ENCODE results near the gene PTCHD4.
"Not testable (repeated sequence)": the region's sequence is repeated elsewhere in the genome, so short reads cannot be mapped to it uniquely, and the experiment has no call there.

Gene PTCHD4

GRCh38 chr6:48111143-48111506, at the start of gene PTCHD4:
Gene PTCHD4, minus strand, starts transcription at chr6:48111197. Its CDS starts 42,240 bp downstream, at chr6:48068957.
- peak; percentile 57 for DNase-seq (ENCODE audit: low spot score)

DNA sequence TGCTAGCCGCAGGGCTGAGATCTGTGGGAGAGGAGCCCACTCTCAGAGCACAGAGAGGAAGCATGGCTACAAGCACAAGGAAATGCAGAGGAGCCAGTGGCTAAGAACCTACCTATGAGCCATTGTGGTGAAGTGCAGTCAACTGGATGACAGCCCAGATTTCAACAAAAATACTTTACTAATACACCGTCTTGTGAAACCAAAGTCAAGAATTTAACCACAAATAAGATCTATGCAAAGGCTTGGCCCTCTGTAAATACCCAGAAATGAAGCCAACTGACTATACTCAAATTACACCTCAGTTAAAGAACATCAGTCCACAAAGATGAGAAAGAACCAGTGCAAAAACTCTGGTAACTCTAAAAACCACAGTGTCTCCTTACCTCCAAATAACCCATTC, 40.1 kb upstream of the PTCHD4 start:
- no peak for DNase-seq (ENCODE audit: low spot score)

DNA sequence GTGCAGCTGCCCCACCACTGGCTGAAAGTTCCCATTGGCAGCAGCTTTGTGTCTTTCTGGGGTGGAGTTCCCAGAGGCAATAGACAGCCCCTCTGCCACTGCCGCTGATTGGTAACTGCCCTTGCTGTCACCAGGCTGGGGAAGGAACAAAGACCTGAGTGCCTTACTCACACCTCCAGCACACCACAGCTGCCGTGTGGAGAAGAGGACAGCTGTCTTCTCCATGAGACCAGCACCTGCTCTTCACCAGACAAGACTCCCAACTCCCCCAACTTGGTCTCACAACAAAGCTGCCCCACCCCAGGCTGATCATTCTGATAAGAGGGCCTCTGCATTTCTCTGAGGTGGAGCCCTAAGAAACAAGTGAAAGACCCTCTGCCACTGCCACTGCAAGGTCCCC, 39.7 kb upstream of the PTCHD4 start:
- no peak for DNase-seq (ENCODE audit: low spot score)

- no peak for DNase-seq (ENCODE audit: low spot score)
These were observed 36.1 kb upstream of the PTCHD4 start for GRCh38 chr6:48147051-48147450.

- no peak for DNase-seq (ENCODE audit: low spot score)
These were observed 33.0 kb upstream of the PTCHD4 start for GRCh38 chr6:48144021-48144420.

- no peak for DNase-seq (ENCODE audit: low spot score)
These were observed 31.0 kb upstream of the PTCHD4 start for GRCh38 chr6:48141975-48142374.

DNA sequence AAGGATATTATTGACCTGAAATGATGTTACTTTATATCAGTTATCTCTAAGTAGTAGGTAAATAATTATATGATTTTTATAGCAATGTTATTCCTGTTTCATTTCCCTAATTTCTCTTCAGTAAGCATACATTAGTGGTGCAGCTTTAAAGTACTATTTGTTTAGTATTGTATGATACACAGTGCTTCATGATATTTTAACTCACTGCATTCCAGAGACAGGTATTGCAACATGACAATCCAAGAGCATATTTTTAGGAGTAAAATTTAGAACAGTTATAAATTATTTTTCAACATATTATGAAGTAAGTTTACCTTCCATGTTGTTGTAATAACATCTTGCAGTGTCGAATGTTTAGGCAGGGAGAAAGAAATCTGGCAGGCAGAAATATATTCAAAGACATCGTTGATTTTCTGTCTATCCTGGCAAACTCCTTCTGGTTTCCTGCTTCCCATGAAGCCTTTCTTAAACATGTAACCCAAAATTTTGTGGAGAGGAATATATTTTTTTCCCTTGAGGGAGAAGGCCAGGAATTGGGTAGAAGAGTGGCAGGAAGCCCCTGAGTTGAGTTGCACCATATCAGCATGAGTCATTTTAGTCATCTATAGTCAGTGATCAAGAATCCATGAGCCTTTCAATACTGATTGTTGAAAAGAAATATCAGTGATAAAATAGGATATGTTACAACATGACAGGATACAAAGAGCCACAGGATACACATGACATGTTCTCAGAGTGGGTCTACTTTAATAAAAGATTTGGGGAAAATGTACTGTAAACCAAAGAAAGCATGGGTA, 29.0 kb upstream of the PTCHD4 start:
- DNase-seq (ENCODE audit: low spot score), result no peak

- DNase-seq (ENCODE audit: low spot score), result no peak
These were observed 25.9 kb upstream of the PTCHD4 start for GRCh38 chr6:48136856-48137255.

GRCh38 chr6:48135323-48136084, 24.5 kb upstream of the PTCHD4 start:
- DNase-seq (ENCODE audit: low spot score), result peak; percentile 25

DNA sequence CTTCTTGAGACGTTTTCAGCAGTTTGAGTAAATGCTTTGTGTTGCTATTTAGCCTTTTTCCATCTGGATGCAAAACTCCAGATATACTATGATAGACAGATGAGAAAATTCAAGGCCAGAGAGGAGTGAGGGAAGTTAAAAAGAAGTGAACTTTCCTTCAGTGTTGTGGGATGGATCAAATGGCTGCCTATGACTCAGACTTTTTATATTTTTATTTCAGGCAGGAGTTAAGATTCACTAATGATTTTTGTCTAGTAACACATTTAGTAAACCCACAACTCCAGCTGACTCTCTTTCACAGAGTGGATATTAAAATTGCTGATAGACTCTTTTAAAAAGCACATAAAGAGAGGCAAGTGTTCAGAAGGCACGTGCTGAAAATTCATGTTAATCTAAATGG, 23.2 kb upstream of the PTCHD4 start:
- no peak for DNase-seq (ENCODE audit: low spot score)

- DNase-seq (ENCODE audit: low spot score), result no peak
These were observed 12.6 kb upstream of the PTCHD4 start for GRCh38 chr6:48123601-48124000.

GRCh38 chr6:48121983-48122749, 11.2 kb upstream of the PTCHD4 start:
- not testable (repeated sequence) for DNase-seq (ENCODE audit: low spot score)

DNA sequence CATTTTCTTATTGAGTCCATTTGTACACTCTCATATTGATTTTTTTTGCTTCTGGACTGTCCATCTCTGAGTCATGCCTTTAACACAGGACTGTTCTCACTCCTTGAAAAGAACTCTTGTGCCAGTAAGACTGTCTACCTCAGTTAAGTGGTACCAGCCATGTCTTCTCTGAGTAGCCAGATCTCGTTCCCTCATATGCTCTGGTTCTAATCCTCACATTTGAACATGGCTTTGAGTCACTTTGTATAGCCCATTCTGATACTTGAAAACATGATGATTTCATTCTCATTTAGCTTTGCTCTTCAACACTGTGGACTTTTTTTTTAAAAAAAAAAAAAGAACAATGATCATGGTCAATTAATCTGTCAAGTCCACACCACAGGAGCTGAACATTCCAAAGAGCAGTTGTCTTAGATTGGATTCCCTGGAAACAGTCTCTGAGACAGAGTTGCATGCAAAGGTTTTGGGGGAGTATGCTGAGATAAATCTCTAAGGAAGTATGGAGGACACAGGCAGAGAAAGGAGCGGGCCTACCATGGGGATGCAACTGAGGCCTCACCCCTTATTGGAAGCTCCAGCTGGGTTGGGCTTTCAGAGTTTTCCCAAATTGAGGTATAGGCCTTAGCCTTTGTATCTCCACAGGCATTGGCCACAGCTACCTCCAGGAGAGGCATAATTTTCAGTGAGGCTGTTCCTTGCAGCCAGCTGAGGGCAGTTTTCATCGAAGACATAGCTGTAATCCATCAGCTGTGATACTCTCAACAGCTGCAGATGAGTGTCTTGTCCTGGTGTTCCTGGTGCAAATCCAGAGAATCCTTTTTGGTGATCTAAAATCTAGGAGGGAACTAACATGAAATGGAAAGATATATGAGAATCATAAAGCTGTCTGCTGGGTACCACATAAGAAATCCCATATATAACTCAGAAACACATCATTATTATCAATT, 6.0 kb upstream of the PTCHD4 start:
- DNase-seq (ENCODE audit: low spot score), result no peak

DNA sequence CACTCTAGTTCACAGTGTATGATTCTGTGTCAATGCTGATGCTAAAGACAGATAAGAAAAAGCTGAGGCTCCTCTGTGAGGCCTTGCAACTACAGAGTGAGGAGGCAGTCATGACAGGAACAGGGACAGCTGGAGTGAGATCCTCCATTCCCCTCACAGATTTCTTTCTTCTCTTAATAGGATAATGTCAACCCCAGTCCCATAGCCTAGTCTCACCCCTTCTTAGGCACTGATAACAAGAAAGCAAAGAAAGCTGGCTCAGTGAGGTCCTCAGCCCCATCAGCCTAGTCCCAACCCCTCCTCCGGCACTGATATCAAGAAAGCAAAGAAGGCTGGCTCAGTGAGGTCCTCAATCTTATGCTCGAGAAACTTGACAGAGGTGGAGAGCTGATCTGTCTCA, 2.1 kb upstream of the PTCHD4 start:
- DNase-seq (ENCODE audit: low spot score), result no peak

DNA sequence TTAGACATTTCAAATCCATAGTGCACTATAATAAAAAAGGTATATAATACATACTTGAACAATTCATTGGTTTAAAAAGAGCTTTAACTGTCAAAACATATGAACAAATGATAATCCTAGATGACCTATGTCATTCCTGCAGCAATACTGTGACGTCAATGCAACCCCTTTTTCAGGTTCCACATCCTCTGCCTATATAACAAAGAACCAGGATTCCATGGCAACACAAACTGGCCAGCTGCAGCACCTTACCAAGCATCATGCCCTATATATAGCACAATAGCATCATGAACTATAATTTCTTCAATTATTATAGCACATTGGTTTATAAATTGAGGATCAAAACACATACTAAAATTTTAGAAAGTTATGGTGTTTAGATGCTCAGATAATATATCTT, 578 bp upstream of the PTCHD4 start:
- no peak for DNase-seq (ENCODE audit: low spot score)

DNA sequence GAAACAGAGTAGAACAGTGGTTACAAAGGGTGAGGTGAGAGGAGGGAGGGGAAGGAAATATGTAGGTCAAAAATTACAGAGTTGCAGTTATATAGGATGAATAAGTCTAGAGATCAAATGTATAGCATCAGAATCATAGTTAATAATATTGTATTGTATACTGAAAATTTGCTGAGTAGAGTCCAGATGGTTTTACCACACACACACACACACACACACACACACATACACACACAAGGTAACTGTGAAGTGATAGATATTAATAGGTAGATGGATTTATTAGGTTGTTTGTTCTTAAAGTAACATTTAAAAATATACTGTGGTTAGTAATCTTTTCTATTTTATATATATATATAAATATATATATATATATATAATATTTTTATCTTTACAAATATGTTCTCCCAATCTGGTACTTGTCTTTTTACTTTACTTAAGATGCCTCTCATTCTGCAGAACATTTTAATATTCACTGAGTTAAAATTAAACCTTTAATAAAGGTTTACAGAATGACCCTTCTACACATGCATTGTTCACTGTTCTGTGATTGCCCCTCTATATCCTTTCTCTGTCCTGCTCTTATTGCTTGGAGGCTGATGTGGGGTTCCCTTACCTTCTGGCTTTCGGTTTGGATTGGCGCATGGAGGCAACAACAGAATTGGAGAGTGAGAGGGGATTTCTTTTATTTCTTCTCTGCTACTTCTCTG, 408 bp downstream of the PTCHD4 start:
- no peak for DNase-seq (ENCODE audit: low spot score)

DNA sequence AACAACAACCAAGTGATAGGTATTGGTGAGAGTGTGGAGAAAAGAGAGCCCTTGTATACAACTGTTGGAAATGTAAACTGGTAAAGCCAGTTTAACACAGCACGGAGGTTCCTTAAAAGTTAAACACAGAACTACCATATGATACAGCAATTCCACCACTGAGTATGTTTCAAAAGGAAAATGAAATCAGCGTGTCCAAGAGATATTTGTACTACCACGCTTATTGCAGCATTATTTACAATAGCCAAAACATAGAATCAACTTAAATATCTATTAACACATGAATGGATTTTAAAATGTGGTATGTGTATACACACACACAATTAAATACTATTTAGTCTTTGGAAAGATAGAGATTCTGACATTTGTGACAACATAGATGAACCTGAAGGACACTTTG, 1.1 kb downstream of the PTCHD4 start:
- DNase-seq (ENCODE audit: low spot score), result no peak

GRCh38 chr6:48102476-48103195, 8.4 kb downstream of the PTCHD4 start:
- DNase-seq (ENCODE audit: low spot score), result not testable (repeated sequence)

DNA sequence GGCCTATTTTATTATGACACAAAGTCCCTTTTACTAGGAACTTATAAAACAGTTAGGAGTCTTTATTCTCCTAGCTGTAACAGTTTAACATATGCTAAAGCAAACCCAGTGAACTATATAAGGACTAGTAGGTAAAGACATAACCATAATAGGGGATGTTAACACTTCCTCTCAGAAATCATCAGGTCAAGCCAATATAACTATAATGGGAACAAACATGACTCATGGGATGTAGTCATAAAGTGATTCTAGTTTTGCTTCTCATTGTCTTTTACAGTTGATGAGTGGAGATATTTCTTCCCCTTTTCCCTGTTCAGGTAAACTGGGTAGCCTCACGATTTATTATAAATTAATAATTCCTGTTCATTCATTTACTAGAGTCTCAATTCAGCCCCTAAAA, 9.7 kb downstream of the PTCHD4 start:
- DNase-seq (ENCODE audit: low spot score), result peak; percentile 12

DNA sequence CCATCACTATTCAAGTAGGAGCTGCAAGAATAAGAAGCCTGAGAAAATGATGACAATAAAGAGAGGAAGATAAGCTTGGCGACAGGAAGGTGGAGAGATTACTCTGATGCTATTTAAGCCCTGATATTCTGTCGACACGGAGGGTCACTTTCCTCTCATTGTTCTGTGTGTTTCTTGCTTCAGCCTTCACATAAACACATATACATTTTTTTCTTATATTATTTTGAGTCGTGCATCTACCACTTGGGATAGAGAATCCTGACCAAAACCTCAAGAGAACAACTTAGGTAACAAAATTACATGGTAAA, 10.5 kb downstream of the PTCHD4 start:
- DNase-seq (ENCODE audit: low spot score), result no peak
